CD4-positive, alpha-beta T cell treated with Interleukin-4 for 1 hour (primary cell): ENCODE data around the gene DNAH10.

ENCODE experiments used
- DNase-seq, 2 donors: peaks; one replicate each; pipeline ENCODE4 v3.0.0-alpha.2; 2020 to 2022

DNAH10 gene

DNA sequence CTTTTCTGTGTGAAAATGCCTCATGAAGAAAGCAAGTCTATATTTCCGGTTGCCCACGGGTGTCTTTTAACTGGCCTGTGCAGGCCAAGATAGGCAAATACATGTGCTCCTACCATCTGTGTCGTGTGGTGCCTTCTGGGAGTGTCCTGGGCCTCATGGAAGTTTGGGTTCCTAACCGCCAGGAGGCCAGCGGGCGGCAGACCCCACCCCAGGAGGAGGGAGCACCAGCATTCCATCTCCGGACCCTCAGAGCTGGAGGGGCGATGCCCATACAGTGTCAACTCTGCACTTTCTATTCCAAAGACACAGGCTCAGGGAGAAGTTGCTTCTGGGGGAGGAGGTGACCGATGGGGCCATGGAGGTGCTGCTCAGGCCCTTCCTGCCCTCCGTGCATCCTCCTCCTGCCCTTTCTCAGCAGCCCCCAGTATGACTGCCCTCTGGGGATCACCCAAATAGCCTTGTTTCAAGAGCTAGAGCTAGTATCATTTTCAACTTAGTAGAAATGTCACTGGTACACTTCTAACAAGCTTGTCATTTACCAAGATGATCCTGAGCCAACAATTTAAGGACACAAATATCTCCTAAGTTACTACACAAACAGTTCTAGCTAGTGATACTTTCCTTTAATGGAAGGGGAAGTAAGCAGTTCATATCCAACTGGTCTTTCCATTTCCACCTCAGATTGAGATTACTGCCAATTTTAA lies 192.7 kb downstream of the DNAH10 start:
- DNase-seq: no peak

DNA sequence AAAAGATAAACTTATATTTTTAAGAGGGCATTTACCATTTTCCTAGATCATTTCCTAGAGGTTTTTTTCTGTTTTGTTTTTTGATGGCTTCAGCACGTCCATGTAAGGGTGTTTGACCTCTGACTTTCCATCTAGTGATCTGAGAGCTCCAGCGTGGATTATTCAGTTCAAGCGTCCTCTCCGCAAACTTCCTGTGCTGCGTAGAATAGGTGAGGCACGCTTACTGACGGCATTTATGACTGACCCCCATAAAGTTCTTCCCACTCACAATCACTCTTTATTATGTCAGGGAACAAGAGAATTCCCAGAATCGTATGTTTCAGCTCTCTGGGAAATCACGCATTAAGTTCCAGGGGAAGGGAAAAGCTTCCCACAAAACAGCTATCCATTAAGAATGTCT lies 194.1 kb downstream of the DNAH10 start:
- no peak for DNase-seq

DNA sequence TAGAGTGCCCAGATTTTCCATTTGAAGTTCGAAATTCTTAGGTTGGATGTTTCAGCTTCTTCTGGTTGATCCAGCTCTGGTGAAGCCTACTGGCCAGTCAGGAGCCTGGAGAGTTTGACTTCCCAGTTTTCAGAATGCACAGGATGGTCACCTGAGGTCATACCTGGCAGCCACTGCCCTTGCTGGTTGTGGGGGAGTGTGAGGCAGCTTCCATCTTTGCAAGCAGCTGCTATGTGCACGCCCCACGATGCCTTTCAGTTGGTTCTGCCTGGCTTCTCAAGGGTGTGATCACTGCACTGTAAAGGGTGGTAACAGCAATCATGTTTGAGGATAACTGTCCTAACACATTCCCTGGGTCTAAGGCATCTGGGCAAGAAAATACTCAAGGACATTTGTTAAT lies 195.1 kb downstream of the DNAH10 start:
- no peak for DNase-seq

DNA sequence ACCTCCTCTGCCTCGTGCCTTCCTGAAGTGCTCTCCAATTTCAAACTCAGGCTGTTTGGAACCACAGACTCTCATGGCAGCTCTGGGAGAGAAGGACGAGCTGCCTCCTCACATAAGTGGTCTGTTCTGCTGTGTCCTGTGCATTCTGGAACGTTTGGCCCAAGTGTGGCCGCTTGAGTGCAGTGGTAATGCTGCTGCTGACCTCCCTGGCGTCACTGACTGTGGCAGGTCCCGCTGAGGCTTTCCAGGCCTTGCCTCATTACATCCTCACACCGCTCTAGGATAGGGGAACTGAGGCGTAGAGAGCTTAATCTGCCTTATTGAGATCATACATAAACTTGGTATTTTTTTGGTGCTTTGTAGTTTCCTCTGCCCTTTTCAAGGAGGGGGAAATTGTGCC lies 196.4 kb downstream of the DNAH10 start:
- no peak for DNase-seq

DNA sequence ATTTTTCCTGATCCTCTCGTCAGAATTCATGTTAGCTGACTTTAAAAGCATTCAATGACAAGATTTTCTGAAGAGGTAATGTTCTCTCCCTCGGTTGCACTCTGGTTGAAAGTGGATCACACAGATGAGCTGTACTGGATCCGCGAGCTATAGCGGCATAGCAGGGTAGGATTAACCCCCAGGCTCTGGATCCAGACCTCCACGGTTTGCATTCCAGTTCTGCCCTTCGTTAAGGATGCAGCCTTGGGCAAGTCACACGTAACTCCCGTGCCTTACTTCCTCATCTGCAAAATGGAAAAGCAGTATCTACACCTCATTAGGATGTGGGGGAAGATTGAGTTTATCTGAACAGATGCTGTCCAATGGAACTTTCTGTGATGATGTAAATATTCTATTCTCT lies 196.8 kb downstream of the DNAH10 start:
- no peak for DNase-seq

DNA sequence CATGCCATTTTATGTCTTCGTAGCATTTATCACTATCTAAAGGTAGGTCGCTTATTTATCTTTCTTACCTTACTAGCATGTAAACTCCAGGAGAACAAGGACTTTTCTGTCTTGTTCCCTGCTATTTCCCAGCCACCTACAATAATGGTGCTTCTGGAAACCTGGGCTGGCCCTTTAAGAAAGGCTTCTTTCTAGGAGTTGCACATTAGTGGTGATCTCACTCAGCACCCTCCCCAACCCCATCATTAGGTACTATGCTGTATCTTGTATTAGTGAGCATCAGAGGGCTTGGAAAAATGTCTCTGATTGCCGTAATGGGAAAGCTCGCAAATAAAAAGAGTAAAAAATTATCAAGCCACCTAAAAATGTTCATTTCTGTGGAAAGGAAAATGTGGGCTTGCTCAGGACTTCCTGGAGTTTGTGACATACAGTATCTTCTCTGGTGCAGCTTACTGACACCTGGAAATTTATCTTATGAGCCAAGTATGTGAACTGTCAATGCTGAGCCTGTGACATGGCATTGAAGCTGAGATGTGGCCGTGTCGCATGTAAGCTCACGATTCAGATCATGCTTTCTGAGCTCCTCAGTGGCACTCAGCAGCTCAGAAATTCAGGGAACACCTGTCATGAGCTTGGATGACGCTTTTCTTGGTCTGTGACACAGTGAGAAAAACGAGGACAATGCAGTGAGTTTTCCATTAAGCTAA lies 198.1 kb downstream of the DNAH10 start:
- DNase-seq: no peak

DNA sequence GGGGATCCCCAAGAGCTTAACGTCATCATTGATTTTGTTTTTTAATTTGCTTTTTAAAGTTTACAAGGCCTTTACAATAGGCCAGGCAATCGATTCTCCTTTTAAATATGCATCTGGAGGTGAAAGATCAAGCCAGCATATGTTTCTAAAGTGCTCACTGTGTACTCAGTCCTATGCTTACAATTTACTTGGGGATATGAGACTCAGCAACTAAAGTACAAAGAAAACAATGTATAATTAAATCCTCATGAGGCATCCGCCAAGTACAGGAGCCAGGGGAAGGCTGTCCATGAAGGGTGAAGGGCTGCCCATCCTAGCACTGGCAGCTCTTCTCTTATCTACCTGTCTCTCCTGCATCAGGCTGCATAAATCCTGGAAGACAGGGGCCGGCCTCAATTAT lies 198.8 kb downstream of the DNAH10 start:
- no peak for DNase-seq

DNA sequence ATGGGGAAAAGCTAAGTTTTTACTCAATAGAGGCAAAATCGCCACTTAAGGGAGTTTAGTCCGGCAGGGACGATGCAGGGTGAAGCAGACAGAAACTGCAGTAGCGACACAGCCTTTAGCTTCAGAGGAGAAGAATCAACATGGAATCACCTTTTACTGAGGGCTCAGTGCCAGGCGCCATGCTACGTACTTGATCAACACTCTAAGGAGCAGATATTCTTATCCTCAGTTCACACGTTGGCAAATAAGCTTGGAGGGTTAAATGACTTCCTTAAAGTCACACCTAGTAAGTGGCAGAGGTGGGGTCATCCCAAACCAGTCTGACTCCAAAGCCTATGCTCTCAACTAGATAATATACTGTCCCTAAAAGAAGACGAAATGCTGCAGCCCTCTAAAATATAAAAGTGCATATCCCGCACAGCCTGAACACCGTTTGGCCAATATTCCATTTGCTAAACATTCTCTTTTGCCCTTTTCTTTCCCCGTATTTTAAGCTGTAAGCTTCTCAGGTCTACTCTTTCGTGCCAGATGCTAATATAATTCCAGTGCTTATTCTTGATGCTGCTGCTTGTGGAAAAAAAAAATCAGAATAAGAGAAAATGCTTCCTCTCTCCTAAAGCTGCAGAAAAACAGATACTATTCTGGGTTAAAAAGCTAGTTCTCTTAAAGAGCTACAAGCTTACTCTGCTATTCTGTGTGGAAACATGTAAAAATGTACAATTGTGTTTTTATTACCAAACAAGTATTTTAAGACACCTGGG lies 199.7 kb downstream of the DNAH10 start:
- no peak for DNase-seq

DNA sequence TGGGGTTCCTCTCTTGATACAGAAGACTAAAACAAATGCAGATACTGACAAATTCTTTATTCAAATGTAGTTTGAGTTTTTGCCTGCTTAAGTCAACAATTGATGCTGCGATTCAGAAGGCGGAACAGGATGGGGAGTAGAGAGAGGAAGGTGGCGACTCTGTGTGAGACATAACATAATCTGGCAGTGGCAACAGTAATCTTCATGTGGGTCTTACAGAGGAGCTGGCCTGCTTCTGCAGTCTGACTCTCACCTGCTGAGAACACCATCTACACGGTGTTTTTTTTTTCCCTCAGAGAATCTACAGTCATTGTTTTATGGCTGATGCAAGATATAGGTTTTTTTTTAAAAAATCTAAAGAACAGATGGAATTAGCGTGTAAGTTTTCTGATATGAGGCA lies 200.4 kb downstream of the DNAH10 start:
- no peak for DNase-seq

DNA sequence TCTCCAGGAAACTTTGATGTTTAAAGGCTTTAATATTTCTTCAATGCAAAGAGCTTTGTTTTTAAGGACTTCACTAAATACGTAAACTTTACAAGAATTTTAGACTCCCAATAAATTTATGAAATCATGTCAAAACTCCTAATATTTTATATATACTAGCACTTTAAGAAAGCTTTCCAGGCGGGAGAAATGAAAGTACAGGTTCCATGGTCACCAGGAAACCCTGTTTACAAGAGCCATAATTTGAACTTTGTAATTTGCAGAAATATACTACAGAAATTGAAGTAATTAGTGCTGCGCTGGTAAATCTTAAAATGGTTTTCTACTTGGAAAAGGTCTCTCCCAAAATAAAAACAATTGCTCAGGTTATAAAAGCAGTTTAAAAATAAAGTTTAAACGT lies 201.7 kb downstream of the DNAH10 start:
- no peak for DNase-seq

DNA sequence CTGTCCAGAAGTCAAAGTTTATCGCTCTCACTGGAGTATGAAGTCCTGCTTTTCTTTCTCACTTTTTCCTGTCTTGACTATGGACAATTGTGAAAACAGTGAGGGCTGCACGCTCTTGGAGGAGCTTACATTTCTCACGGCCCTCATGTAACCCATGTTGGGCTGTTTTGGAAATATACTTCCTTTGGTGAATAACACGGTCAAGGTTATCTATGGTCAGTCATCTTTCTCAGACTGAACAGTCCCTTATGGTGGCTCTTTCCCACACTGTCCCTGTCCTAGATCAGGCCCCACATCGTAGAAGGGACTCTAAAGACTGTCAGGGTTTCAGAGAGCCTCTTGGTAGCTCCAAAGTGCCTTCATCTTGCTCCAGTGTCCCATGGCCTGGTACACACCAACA lies 203.3 kb downstream of the DNAH10 start:
- DNase-seq: no peak

DNA sequence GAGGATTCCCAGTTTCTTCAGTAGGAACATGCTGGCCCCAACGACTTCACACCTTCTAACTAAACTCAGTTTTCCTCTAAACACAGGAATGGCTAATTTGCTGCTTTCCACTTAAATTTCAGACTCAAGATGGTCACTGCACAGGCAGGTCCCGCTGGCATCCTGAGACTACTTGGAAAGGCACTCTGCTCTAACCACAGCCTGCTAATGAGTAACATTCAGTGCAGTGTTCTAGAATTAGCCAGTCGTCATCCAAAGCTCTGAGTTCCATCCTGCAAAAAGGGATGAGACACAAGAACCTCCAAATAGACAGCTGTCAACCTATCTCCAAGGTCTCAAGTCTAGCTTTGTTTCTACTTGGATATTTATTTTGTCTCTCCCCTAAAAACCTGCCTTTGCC lies 204.5 kb downstream of the DNAH10 start:
- no peak for DNase-seq

DNA sequence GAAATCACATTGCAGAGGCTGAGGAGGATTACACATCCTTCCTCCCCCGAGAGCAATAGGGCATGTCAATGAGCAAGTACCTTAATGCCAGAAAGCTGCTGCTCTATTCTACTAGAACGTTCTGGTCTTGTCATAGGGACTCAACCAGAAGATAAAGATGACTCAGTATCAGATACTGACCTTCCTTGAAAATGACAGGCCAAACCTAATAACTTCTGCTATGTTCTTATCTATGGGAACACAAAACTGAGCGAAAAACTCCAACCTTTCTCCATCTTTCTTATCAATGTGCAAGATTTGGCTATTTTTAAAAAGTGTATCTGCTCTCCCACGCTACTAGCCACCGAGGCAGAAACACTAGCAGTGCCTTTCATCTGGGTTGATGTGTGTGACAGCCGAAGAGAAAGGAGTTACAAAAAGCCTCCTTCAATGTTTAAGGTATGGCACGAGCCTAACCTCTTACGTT lies 205.1 kb downstream of the DNAH10 start:
- no peak for DNase-seq

DNA sequence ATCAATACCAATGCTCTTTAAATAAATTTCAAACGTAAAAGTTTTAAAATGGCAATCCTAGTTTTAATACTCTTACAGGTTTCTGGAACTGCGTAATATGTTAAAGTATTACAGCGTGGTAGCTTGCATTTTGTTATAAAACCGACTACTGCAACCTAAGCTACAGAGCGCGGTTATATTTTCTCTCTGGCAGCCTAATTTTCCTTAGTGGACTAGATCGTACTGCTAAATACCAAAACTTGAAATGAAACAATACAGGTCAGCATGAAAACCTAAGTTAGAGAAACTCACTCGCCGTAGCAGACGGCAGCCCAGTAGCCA lies 209.3 kb downstream of the DNAH10 start:
- no peak for DNase-seq

DNA sequence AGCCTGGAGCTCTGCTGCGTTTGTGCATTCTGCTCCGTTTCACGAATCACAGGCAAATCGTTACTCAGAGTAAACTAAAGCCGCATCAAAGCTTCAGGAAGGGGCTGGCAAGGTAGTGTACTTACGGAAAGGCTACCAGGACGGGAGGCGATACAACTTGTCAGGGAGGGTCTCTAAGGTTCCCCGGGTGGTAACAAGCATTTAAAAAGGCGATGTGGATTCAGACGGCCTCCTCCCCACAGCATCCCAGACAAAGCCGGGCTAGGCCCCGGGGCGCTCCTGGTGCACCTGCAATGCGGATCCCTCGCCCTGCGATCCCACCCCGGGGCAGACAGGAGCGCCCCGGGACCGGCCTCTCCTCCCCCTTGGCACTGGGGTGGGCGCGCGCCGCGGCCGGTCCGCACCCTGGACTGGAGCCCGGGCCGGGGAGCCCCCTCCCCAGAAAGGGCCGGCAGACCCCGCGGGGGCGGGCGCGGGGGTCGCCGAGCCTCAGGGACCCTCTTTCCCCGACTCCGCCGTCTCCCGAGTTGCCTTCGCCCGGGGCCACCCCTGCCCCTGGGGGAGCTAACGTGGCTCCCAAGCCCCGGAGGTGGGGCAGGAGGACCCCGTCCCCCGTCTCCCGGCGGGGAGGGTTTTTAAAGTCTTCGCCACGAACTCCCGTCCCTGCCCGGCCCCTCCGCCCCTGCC lies 209.8 kb downstream of the DNAH10 start:
- peak in 1 of 2 donors; percentile 36 for DNase-seq

DNA sequence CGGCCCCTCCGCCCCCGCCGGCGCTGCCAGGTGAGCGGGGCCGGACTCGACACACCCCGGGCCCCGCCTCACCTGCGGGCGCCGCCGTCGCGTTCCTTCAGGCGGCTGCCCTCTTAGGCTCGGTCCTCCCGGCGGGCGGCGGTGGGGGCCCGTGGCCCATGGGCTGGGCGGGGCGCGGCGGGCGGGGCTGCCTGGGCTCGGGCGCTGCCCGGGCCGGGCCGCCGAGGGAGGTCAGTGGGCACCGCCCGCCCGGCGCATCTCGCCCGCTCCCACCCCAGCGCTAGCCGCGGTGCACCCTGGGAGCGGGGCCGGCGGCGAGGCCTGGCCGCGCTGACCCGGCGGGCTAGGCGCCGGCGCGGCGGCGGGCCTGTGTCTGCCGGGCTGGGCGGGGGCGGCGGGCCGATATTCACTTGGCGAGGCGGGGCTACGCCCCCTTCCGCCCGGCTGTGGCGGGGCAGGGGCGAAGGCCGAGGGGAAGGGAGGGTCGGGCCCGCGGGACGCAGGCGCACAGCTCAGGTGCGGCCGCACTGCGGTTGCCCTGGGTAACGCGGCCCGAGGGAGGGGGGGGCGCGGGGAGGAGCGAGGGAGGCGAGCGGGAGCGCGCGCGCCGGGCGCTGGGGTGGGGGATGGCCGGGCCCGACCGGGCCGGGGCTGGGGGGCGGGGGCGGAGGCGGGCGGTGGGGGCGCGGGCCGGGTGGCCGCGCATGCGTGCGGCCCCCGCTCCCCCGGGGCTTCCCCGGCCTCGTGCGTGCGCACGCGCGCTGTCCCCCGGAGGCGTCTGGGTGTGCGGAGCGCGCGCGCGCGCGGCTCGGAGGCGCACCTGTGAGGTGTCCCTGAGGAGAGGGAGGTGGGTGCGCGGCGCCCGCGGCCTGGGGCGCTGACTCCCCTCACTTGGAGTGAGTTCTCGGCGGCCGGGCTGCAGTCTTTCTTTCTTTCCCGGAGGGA lies 210.6 kb downstream of the DNAH10 start, which contains the start of the genes CCDC92 and ZNF664:
Gene CCDC92 (minus strand): TSS at position 375 of the 945 bp plus-strand sequence. CDS start 28,526 bp downstream, outside the sequence.
Gene ZNF664 (plus strand): TSS at position 759 of the 945 bp plus-strand sequence. CDS start 38,930 bp downstream, outside the sequence.
- peak; percentile 94 to 96 for DNase-seq

DNA sequence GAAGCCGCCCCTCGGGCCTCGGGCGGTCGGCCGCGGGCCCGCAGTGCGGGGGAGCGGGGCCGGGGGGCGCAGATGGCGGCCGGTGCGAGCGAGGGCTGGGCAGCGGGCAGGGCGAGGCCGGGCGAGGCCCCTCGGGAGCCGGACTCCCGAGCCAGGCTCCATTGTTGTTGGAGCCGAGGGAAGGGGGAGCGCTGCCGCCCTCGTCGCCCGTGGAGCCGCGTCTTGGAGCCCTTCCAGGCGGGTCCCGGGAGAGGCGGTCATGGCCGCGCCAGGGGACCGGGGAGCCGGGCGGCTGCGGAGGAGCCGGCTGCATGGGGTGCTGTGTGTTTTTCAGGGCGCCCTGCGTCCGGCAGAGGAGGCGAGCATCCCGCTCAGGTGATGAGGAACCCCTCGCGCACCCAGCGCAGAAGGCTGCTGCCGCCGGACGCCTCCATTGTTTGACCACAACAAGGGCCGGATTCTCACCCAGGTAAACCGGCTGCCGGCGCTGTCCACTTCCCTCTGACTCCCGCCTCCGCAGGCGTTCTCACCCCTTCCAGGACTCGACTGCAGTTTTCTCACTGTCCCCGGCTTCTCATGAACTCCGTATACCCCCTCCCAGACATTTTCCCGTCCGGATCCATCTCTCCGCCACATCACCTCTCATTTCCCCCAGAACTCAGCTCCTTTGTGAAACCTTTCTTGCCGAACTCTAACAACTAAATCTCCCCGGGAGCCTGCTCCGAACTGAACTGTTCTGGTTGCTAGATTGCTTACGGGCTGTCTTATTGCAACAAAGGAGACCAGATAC lies 211.6 kb downstream of the DNAH10 start:
- DNase-seq: peak; percentile 16 to 21

DNA sequence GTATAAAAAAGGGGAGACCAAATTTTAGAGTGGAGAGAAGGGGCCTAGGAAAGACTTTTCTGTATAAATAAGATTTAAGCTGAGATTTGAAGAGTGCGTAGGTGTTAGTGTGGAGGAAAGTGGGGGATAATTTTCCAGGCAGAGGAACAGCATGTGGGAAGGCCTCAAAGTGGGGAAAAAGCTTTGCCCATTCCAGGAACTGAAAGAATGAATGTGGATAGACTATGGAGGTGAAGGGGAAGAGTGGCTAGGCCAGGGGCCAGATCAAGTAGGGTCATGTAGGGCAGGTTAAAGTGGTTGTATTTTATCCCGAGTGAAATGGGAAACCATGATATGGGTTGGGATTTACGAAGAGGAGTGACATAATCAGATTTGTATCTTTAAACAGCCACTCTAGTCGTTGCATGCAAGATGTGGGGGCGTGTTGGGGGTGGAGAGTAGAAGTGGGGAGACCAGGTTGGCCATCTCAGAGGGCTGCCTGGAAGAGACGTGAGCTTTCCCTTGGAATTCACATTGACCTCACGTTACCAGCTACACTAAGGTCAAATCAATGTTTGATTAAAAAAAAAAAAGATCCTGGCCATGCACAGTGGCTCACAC lies 214.2 kb downstream of the DNAH10 start:
- DNase-seq: no peak

DNA sequence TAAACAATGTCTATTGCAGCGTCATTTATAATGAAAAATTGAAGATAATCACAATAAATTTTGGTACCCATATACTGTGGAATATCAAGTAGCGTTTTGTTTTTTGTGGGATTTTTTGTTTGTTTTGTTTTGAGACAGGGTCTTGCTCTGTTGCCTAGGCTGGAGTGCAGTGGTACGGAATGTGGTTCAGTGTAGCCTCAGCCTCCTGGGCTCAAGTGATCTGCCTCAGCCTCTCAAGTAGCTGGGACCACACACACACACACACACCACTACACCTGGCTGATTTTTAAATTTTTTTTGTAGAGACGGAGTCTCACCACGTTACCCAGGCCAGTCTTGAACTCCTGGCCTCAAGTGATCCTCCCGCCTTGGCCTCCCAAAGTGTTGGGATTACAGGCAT lies 217.5 kb downstream of the DNAH10 start:
- no peak for DNase-seq

DNA sequence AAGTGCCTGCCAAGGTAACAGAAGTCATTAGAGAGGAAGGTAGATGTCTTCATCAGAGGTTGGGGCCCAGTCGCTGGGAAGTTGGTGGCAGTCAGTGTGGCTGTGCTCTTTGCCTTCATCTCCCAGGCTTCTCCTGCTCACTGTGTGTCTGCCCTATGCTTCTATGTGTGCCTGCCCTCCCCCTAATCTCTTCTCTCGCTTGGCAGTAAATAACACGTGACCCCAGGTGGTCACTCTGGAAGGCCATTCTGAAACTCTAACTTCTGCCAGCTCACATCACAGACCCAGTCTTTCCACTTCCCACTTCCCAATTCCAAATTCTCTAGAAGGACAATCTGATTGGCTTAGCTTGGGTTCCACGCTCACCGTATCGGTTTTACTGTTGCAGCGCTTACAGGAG lies 220.2 kb downstream of the DNAH10 start:
- no peak for DNase-seq
